ENCODE results near the gene TAGLN.
"Not testable (repeated sequence)": the region's sequence is repeated elsewhere in the genome, so short reads cannot be mapped to it uniquely, and the experiment has no call there.

GRCh38 chr11:117206111-117206510, 6.9 kb downstream of the TAGLN start:
- not testable (repeated sequence) for TF ChIP-seq JUN (CRISPR knock-in tag; IDR thresholded peaks at IDR 0.05); FOXP1 (CRISPR knock-in tag; IDR thresholded peaks at IDR 0.05; ENCODE audit: borderline replicate concordance); CTCF (IDR thresholded peaks at IDR 0.05); ZNF138 (CRISPR knock-in tag; conservative IDR thresholded peaks at IDR 0.05); ZNF317 (CRISPR knock-in tag; IDR thresholded peaks at IDR 0.05; ENCODE audit: borderline replicate concordance, low read depth)

Measured in WTC11 (cell line).